Dermis lymphatic vessel endothelial cell (primary cell): Measurements from ENCODE around the gene HLA-DRB5. TPM values are rescaled to one million over a fixed set of nuclear protein-coding genes. Genes with fewer than 3 reads are reported as not detected.

Source experiments
- total RNA-seq: library from RNA; depleted of rRNA; stranded (reverse); fragments of >200 nt; gene quantifications from 2 replicates; pipeline ENCODE4 v1.2.1, GENCODE V29; 2014

HLA-DRB5 gene
- total RNA-seq: not detected in 2 replicates

DNA sequence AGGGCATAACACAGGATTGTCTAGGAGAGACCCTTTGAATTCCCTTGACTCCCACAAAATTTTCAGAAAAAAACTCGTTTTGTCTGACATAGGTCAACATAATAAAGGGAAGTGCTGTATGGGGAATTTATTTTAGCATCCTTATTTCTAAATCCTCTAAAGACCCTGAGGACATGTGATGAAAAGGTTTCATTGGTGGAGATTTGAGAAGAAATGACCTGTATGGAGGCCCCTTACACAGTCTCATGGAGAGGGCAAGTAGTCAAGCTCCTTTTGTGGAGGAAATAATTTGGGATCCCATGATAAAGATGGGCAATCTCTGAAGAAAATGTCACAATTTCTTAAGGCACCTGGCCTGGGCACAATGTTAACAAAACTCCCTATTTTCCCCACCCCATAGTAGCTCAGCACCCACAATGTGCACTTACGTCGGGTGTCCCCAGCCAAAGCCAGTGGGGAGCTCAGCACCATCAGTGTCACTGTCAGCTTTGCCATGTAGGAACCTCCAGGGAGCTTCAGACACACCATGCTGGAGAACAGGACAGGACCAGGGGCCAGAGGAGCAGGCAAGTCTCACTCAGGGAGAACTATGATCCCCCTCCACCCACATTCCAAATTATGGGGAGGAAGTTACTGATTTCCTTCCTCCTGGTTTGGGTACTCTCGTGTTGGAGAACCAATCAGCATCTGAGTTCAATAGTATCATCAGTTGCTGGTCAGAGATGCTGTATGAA is at the start of gene HLA-DRB5:
TSS of gene HLA-DRB5 (minus strand) at position 591 of the 734 bp plus-strand sequence. CDS start at position 528, 63 bp downstream.

Other genes starting within 250 kb of the HLA-DRB5 start
- gene TSBP1, start 158.4 kb downstream of the HLA-DRB5 start, total RNA-seq: not detected in 2 replicates
- gene BTNL2, start 123.1 kb downstream of the HLA-DRB5 start, total RNA-seq: not detected in 2 replicates
- 0.11 TPM in 1 of 2 replicates, not detected in the other for gene HLA-DRA, start 90.4 kb downstream of the HLA-DRB5 start, total RNA-seq
- gene HLA-DRB1, start 59.6 kb upstream of the HLA-DRB5 start, total RNA-seq: not detected in 2 replicates
- gene HLA-DQA1, start 107.1 kb upstream of the HLA-DRB5 start, total RNA-seq: not detected in 2 replicates
- 0.09 TPM in 1 of 2 replicates, not detected in the other for gene HLA-DQB1, start 136.4 kb upstream of the HLA-DRB5 start, total RNA-seq
- not detected in 2 replicates for gene HLA-DQA2, start 211.1 kb upstream of the HLA-DRB5 start, total RNA-seq
- gene HLA-DQB2, start 233.2 kb upstream of the HLA-DRB5 start, total RNA-seq: not detected in 2 replicates